Globus pallidus (tissue), 1 donor: Measurements from ENCODE around the gene ULBP2.
"Not testable (repeated sequence)": the region's sequence is repeated elsewhere in the genome, so short reads cannot be mapped to it uniquely, and the experiment has no call there.

Experiments
- DNase-seq: peaks from one replicate; pipeline ENCODE4 v3.0.0-alpha.2; 2015; ENCODE audit warnings: low spot score

ULBP2 gene, protein sequence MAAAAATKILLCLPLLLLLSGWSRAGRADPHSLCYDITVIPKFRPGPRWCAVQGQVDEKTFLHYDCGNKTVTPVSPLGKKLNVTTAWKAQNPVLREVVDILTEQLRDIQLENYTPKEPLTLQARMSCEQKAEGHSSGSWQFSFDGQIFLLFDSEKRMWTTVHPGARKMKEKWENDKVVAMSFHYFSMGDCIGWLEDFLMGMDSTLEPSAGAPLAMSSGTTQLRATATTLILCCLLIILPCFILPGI

DNA sequence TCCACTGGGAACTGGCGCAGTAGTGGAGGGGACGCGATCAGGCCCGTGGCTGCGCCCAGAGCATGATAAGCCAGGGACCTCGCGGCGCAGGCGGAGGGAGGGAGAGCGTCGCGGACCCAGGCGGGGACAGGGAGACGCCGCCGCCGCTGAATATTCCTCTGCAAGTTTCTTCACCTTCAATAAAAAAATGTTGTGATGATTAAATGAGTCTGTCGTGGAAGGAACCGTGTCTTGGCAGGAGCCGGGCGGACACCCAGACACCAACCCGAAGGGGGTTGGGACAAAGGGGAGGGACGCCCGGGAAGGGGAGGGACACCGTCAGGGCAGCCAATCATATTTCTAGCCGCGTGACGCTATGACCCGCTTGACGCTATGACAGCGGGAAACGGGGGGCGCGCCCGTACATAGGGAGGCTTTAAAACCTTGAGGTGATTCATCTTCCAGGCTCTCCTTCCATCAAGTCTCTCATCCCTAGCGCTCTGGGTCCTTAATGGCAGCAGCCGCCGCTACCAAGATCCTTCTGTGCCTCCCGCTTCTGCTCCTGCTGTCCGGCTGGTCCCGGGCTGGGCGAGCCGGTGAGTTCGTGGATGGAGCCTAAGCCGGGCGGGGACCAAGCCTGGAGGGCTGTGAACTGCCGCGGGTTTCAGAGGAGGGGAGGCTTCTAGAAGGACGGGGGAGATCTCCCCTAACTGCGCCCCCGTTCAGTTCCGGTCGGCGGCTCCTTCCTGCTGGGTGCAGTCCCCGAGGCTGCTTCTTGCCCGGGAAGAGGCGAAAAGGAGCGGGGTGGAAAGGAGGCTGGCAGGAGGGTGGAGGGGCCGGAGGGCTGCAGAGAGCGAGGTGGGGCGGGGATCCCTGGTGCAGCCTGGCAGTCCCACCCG lies at the start of gene ULBP2:
ULBP2 (plus strand) TSS at position 432 of the 878 bp plus-strand sequence; CDS start at position 491, 59 bp downstream.
- DNase-seq, result peak; percentile 65

DNA sequence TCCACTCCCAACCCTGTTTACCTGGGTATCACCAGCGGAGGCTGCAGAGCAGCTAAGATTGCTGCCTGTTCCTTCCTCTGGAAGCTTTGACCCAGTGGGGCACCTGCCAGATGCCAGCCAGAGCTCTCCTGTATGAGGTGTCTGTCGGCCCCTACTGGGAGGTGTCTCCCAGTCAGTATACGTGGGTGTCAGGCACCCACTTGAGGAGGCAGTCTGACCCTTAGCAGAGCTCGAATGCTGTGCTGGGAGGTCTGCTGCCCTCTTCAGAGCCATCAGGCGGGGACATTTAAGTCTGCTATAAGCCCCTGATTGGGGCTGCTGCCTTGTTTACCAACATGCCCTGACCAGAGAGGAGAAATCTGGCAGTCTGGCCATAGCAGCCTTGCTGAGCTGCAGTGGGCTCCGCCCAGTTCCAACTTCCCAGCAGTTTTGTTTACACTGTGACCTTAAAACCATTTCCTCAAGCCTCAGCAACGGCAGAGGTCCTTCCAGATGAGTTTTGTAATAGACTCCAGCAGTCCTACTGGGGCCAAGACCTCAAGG lies 46.7 kb upstream of the ULBP2 start:
- DNase-seq, result no peak

DNA sequence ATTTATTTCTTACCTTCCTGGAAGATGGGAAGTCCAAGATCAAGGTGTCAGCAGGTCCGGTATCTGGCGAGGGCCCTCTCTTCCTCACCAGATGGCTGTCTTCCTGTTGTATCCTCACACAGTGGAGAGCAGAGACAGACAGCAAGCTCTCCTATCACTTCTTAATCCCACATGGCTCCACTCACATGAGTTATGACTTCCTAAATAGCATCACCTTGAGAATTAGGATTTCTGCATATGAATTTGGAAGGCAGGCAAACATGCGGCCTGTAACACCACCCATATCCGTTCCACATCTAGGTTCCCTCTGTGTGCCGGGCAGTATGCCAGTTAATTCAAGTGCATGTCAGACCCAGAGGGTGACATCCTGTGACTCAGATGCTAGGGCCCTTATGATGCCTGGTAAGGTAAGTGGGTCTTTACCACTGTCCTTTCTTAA lies 46.0 kb upstream of the ULBP2 start:
- DNase-seq, result no peak

DNA sequence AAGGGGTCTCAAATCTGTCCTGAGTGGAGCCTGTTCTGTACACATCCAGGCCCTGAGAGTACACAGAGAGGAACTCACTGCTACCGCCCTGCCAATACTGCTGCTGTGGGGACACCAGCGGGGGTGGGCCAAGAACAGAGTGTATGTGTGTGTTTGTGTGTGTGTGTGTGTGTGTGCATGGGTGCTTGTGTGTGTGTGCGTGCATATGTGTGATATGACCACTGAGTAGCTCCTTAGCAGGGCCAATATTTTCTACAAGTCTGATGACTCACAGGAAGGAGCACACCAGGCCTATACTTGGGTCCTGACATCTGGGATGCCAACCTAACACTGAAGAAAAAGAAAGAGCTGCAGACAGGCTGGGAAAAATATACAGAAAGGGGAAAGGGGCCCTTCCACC lies 45.3 kb upstream of the ULBP2 start:
- DNase-seq, result no peak

DNA sequence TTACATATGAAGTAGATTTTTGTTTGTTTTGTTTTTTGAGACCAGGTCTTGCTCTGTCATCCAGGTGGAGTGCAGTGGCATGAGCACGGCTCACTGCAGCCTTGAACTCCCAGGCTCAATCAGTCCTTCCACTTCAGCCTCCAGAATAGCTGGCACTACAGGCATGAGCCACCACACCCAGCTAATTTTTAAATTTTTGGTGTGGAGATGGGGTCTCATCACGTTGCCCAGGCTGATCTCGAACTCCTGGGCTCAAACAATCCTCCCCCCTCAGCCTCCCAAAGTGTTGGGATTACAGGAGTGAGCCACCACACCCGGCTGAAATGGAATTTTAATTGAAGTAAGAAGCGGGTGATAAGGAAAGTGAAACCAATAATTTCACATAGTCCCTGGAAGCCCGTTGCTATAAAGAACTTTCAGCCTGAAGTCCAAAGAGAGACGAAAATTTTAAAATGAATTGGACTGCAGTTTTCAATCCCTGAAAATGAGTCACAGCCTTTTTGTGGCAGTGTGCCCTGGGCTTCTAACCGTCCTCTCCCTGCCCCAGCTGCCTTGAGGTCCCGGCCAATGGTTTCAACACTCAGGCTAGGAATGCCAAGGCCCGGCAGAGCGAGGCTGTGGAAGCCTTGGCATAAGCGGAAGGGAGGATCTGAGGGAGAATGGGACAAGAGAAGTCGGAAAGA lies 44.7 kb upstream of the ULBP2 start:
- peak; percentile 45 for DNase-seq

DNA sequence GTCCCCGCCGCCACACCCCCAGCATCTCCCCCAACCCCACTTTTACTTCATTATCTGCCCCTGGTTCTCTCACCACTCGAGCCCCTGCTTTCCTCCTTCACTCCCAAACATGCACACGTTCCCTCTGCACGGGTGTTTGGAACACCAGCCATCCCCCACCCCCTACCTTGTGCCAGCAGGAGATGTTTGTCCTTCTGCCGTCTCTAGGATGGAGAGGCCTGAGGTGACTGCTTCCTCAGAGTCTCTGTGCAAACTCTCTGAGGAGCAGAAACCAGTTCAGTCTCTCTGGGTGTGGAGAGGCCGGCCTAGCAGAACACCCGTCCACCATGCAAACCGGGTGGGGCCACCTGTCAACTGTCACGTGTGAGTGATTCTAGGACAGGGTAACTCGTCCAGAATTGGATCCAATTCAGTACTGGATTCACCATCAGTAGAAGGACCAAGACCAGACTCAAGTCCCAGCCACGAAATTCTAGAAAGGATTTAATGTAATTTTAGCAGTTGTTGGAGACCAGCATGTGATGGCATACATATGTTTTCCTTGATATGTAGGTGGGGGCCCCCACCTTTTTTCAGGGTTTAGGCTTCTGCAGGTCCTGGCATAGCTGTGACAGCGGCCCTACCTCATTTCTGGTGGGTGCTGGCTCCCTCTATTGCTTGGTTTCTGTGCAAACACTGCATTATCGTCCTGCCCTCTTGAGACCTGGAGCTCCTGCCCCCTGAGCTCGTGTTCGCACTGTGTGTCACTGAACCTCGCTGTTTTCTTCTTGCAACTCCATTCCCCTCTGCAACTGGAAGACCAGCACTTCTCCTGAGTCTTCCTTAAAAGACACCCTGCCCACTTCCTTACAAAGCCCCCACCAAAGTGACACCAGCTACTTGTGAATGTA lies 43.7 kb upstream of the ULBP2 start, which contains the start of gene RAET1E:
RAET1E (minus strand) TSS at position 259 of the 890 bp plus-strand sequence. CDS start 7,212 bp downstream, outside the sequence.
- DNase-seq, result no peak

DNA sequence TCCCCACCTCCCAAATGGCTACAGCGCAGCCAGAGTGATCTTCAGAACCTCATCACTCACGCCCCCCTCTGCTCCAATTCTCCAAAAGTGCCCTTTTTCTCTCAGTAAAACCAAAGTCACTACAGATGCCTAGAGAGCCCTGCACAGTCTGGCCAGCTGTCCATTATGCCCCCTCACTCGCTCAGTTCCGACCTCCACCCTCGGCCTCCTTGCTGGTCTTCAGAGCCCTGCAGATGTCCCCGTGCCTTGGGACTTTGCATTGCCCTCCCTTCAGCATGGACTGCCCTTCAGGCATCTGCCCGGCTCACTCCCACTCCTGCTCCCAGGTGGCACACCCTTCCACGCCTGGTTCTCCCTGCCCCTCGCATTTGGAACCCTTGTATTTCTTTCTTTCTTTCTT lies 42.8 kb upstream of the ULBP2 start:
- no peak for DNase-seq

DNA sequence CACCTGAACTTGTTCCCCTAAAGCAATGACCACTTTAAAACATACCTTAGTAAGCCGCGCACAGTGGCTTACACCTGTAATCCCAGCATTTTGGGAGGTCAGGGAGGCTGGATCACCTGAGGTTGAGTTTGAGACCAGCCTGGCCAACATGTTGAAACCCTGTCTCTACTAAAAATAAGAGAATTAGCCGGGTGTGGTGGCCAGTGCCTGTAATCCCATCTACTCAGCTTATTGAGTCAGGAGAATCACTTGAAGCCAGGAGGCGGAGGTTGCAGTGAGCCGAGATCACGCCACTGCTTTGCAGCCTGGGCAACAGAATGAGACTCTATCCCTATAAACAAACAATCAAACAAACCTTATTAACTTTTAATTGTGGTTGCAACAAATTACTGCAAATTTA lies 42.3 kb upstream of the ULBP2 start:
- no peak for DNase-seq

DNA sequence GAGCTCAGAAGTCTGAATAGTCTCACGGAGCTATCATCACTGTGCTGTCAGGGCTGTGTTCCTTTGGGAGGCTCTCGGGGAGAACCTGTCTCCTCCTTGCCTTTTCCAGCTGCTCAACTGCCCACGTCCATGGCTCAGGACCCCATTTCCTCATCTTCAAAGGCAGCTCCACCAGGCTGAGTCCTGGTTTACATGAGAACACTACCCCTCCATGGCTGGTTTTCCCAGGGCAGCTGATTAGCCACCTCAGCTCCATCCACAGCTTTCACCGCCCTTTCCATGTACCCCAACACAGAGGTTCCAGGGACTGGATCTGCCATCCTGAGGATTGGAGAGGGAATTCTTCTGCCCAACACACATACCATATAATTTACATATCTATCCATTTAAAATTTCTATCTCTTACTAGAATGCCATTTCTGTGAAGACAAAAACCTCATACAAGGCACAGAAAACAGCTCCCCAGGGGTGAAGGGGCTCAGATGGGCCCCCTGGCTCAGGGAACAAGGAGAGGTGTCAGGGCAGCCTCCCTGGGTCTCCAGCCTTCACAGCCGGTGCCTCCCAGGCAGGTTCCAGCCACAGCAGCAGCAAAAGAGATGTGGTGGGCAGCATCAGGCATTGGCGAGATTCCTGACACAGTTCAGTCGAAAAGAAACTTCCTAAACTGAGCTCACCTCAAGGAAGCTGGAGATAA lies 41.7 kb upstream of the ULBP2 start:
- DNase-seq, result no peak

DNA sequence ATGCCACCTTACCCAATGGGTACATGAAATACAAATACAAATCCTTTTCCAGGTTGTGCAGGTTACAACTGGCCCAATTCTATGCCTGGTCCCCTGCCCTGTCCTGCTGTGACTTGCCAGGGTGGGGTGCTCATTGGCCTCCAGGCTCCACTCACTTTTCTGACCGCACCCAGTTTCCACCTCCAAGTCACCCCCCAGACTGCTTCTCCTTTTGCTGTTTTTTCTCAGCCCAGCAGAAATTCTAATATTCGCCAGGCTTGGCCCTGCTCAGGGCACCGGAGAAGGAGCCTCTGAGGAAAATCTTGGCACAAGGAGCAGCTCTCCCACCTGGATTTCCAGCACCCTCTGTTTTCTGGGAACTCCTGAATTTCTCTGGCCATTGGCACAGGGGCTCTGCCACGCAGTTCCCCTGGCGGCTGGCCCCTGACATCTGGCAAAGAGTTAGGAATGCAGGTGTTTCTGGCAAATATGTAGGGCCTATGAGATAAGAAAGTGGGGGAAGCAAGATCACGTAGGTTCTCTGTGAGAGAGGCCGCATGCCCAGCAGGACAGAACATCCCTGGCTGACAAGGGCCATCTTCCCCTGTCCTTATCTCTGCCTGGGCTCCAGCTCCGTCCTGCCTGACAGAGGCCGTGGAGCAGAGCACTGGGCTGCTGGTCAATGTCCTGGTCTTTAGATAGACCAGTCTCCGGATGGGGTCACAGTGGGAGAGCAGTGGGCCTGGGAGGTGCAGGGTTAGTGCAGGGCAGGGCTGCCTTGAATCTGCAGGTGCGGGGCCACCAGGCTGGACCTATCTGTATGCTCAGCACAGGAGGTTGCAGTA lies 41.0 kb upstream of the ULBP2 start:
- DNase-seq, result no peak

DNA sequence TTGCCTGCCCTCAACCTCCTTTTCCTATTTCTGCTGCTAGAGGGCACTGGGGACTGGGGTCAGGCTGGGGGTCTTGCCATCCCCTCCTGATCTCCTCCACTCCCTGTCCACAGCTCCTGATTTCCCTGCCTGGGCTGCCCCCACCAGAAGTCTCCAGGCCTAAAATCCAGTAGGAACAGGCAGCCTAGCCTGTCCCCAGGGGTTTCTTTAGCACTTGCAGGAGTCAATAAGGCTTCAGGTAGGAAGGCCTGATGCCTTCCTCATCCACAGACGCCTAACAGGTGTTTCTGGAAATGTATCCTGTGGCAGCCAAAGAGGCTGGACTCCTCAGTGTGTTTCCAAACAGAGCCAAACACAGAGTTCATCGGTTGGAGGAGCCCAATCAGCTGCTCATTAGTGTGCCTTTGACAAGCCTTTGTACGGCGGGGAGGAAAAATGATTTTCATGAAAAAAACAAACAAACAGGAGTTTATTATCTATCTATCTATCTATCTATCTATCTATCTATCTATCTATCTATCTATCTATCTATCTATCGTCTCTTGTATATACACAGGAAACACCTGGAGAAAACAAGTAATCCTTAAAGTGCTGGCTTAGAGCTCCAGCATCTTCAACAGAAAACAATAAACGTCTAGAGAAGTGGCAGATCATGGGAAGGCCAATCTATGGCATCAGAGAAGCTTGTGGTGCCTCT lies 40.2 kb upstream of the ULBP2 start:
- no peak for DNase-seq

DNA sequence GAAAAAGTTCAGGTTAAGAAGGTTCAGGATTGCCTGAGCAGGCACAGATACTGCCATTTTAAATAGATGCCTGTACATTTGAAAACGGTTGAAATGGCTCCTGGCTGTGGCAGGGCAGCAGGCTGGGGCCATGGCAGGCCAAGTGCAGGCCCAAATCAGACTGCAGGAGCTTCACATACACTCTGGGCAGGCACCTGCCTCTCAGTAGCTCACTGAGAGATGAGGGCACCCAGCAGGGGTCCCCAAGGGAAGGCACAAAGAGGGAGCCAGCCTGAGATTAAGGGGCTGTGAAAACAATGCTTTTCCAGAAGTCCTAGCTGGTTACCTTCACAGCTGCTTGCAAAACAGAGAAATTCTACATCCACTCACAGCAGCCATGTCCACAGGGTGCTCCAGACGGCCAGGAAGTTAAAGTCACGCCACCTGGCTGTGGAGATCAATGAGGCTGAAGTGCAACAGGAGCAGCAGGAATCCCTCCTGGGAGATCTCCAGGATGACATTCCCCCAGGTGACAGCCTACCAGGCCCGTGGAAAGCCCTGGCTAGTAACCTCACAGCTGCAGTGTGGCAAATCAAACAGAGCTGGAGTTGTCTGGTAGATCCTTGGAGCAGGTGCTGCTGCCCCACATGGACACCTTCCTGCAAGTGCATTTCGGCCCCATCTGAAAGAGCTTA lies 37.7 kb upstream of the ULBP2 start:
- DNase-seq, result no peak

DNA sequence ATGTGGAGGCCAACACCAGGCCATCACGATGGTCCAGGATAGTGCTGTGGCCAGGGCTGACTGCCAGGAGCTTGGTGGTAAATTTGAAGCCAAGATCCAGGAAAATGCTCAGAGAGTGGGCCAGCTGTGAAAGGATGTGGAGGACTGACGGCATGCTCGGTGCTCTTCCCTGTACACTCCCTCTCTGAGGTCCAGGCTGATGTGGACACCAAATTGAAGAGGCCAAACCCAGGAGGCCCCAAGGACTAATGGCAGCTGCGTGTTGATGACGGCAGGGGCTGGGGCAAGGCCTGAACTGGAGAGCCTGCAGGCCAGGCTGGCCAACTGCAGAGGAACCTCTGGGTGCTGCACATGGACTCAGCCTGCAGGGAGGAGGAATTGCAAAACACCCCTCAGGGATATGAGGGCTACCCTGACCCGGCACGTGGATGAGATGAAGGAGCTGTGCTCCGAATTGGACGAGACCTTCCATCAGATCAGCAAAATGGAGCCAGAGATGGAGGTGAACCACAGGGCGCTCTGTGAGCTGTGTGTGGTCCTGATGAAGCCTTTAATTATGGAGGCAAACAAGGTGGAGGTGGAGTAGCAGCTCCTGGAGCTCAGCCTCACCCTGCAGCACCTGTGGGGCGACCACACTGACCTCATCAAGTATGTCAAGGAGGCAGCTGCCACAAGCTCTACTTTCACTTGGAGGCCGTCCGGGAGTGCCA lies 37.0 kb upstream of the ULBP2 start:
- DNase-seq, result no peak

DNA sequence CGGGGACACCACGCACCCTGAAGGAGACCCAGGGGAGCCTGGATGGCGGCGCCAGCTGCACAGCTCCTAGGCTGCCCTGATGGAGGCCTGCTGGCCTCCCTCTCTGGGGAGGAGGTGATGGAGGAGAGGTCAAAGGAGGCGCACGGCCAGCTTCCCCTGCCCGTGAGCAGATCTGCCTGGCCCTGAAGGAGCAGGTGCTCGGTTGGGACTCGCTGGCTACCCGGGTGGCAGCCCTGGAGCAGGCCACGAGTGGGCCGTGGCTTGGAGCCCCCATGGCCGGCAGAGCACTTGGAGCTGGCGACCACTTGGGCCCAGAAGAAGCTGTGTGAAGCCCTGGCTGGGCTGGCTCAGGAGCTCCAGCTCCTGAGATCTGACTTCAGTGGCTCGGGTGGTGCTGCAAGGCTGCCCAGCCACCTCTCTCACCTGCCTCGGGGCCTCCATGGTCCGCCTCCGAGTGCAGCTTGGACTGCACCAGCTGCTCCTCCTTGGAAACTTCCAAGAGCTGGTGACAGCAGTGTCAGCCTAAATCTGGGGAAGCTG lies 36.4 kb upstream of the ULBP2 start:
- no peak for DNase-seq

DNA sequence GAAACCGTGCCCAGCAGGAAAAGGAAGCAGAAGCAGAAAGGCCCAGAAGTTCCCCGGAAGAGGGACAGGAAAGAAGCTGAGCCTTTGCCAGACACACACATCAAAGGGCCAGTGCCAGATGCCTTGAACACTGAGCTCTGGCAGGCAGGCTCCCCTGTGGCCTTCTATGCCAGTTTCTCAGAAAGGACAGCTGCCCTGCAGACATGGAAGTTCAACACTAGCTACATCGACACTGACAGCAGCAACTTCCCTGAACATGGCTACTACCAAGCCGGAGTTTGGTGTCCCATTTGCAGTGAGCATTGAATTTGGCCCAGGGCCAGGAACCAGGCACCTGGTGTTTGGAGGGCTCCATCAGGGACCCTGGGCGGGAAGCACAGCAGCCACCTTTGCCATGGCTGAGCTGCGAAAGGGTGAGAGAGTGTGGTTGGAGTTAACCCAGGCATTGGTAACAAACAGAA lies 35.9 kb upstream of the ULBP2 start:
- no peak for DNase-seq

DNA sequence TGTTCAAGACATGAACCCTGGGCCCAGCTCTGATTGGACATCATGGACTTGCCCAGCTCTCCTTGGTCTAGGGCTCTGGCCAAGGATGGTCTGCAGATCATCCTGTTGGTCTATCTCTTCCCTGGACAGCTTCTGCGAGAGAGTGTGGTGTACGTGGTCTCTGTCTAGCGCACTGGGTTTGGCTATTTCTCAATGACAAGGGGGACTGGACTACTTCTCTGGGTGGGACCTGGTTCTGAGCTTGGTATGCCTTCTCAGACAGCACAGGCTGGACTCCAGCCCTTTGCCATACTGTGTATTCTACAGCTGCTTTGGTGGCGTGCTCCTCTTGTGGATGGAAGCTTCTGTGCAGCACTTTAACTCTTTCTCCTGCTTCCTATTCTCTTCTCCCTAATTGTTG lies 35.4 kb upstream of the ULBP2 start:
- DNase-seq, result no peak

DNA sequence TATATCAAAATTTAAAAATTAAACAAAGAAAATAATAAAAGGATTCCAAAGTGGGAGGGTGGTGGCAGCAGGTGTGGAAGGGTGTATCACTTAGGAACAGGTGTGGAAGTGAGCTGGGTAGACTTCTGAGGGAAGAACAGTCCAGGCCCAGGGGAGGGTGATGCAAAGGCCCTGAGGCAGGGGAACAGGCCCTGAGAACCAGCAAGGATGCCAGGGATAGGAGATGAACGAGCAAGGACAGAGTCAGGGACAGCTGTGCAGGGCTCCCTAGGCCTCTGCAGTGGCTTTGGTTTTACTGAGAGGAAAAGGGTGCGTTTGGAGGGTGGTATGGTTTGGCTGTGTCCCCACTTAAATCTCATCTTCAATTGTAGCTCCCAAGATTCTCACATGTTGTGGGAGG lies 34.5 kb upstream of the ULBP2 start:
- no peak for DNase-seq

DNA sequence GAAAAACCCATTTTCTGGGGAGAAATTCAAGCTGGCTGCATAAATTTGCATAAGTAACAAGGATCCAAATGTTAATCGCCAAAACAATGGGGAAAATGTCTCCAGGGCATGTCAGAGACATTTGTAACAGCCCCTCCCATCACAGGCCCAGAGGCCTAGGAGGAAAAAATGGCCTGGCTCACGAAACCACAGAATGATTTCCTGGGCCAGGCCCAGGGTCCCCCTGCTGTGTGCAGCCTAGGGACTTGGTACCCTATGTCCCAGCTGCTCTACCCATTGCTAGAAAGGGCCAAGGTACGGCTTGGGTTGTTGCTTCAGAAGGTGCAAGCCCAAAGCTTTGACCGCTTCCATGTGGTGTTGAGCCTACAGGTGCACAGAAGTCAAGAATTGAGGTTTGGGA lies 33.3 kb upstream of the ULBP2 start:
- DNase-seq, result not testable (repeated sequence)
